Measurements from ENCODE around the gene DYNC1I1.

DYNC1I1 gene

DNA sequence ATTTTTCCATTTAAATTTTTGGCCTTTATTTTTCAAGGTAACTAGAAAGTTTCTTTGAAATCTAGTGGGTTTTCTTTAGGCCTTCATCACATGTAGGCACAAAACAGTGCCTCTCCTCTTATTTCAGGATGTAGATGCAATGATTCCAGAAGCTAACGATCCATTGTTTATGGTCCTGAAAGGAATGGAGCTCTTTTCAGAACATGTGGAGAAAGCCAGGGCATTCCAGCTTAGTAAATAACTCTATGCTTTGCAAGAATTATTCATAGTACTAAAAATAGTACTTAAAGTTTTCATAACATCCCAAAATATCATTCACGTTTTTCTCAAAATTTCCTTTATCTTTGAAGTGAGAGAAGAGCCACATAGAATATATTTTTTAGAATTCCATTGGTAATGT, 91.3 kb downstream of the DYNC1I1 start:
- H3K4me1 Mint-ChIP-seq (ENCODE audit: low read depth), result no peaks in the 10 kb centered on the region
- H3K9me3 Mint-ChIP-seq (ENCODE audit: low read depth), result no peaks in the 10 kb centered on the region
- H3K27me3 Mint-ChIP-seq, result peaks cover 2% of the 10 kb centered on the region
- no peak overlapping the region for H3K4me3 Mint-ChIP-seq
- H3K36me3 Mint-ChIP-seq, result no peaks in the 10 kb centered on the region
- H3K27ac Mint-ChIP-seq, result no peak overlapping the region

DNA sequence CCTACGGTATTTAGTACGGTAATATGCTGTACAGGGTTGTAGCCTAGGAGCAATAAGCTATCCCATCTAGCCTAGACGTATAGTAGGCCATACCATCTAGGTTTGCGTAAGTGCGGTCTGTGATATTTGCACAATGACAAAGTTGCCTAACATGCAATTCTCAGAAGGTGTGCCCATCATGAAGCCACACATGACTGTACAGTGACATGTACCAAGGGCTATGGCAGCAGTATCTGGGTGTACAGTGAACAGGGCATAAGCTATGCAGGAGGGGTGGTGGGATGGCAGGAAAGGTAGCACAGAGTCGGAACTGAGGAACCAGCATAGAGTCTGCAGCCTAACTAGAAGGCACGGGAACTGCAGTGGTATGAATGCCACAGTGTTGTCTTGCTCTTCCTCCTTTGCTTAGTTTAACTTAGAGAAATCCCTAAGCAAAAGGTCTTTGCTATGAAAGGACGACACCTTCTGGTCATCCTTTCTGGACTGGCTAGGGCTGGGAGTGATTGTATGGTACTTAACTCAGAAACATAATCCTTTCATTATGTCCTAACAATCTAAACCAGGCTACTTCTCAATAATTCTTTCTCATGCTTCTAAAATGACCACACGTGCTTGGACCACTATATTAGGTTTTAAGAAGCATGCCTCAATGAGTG, 93.5 kb downstream of the DYNC1I1 start:
- Mint-ChIP-seq H3K36me3 (no peaks in the 10 kb centered on the region), H3K27me3 (peaks cover 2% of the 10 kb centered on the region), H3K4me3 (no peak overlapping the region), H3K9me3 (ENCODE audit: low read depth) (no peaks in the 10 kb centered on the region), H3K27ac (no peak overlapping the region), H3K4me1 (ENCODE audit: low read depth) (no peaks in the 10 kb centered on the region)

DNA sequence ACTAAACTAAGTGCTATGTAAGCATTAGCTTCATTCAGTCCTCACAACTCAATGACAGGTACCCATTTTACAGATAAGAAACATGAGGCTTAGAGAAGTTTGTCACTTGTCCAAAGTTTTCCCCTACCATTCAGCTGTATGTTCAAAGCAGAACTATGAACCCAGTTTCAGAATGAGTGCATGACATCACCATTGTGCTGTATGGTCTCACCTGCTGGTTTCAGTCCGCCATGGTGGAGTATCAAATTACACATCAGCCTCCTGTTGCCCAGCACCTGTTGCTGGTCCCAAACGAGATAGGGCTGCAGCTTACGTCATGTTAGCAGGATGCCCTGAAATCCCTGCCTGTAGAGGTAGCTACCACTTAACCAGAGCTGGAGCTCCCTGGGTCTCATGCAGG, 95.0 kb downstream of the DYNC1I1 start:
- H3K9me3 Mint-ChIP-seq (ENCODE audit: low read depth), result no peaks in the 10 kb centered on the region
- H3K4me3 Mint-ChIP-seq, result no peak overlapping the region
- H3K27ac Mint-ChIP-seq, result no peak overlapping the region
- H3K4me1 Mint-ChIP-seq (ENCODE audit: low read depth), result no peaks in the 10 kb centered on the region
- no peaks in the 10 kb centered on the region for H3K27me3 Mint-ChIP-seq
- no peaks in the 10 kb centered on the region for H3K36me3 Mint-ChIP-seq

DNA sequence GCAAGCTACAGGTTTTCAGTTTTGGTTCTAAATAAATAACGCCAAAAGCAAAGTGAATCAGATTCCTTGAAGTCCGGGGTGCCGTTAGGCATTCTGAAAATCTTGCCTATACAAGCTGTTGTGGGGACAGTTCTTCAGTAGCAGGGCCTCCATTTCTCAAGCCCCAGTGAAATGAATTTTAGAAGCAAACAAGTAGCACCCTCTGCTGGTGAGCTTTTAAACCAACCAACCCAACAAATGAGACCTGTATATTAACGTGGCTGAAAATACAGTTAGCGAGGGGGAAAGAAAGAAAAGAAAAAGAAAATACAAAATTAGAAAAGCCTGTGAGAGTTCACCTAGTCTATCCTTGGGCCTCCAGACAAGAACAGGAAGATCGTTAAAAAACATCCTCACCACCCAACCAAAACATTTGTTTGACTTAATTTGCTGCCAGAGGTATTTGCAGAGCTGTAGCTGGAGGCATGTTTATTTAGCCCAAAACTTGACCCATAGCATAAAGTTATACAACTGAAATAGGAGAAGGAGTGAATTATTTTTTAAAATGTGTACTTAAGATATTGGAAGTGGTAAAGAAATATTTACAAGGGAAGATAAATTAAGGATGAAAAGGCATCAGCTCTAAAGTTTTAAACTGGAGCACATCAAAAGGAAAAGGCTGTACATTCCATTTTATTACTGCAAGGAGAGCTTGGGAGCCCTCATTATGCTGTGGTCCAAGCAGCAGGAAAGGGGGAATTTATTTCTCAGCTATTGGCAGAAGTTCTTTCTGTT, 98.9 kb downstream of the DYNC1I1 start:
- Mint-ChIP-seq H3K4me1 (ENCODE audit: low read depth) (no peaks in the 10 kb centered on the region), H3K27ac (no peak overlapping the region), H3K36me3 (no peaks in the 10 kb centered on the region), H3K27me3 (peaks cover 8% of the 10 kb centered on the region), H3K9me3 (ENCODE audit: low read depth) (no peaks in the 10 kb centered on the region), H3K4me3 (no peak overlapping the region)

DNA sequence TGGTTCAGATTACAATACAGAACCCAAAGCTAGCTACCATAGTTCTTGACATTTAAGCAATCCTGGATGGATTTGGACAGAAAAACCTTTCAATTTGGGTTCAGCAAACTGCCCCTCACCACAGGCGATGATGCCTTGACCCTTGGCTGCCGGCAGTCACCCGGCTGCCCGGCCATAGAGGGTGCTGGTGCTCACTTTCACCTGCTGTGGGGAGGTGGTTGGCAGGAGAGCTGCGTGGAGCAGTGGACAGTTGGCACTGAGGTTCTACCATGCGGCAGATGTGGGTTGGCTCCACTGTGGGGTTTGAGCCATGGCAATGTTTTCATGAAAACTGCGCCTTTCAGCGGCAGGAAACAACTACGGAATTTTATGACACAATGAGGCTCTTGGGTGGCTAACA, 99.5 kb downstream of the DYNC1I1 start:
- peaks cover 8% of the 10 kb centered on the region for H3K27me3 Mint-ChIP-seq
- H3K4me1 Mint-ChIP-seq (ENCODE audit: low read depth), result no peaks in the 10 kb centered on the region
- H3K27ac Mint-ChIP-seq, result no peak overlapping the region
- H3K36me3 Mint-ChIP-seq, result no peaks in the 10 kb centered on the region
- H3K4me3 Mint-ChIP-seq, result no peak overlapping the region
- no peaks in the 10 kb centered on the region for H3K9me3 Mint-ChIP-seq (ENCODE audit: low read depth)

DNA sequence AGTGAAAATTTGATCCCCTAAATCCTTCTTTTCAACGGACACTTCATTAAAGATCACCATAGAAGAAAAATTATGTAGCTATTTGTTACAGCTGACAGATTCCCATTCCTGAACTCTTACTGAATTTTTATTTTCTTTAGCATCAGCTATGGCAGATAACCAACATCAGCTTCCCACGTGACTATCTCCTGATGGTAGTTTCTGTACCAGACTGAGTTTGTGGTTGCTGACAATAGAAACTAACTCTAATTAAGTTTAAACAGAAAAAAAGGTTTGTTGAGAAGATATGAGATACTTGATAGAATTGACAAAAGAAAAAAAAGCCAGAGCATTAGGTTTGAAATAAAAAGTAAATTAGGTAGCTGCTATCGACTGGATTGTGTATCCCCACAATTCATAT, 101.8 kb downstream of the DYNC1I1 start:
- no peak overlapping the region for H3K4me3 Mint-ChIP-seq
- H3K9me3 Mint-ChIP-seq (ENCODE audit: low read depth), result peaks cover 8% of the 10 kb centered on the region
- H3K4me1 Mint-ChIP-seq (ENCODE audit: low read depth), result no peaks in the 10 kb centered on the region
- peaks cover 8% of the 10 kb centered on the region for H3K27me3 Mint-ChIP-seq
- no peak overlapping the region for H3K27ac Mint-ChIP-seq
- H3K36me3 Mint-ChIP-seq, result no peaks in the 10 kb centered on the region

DNA sequence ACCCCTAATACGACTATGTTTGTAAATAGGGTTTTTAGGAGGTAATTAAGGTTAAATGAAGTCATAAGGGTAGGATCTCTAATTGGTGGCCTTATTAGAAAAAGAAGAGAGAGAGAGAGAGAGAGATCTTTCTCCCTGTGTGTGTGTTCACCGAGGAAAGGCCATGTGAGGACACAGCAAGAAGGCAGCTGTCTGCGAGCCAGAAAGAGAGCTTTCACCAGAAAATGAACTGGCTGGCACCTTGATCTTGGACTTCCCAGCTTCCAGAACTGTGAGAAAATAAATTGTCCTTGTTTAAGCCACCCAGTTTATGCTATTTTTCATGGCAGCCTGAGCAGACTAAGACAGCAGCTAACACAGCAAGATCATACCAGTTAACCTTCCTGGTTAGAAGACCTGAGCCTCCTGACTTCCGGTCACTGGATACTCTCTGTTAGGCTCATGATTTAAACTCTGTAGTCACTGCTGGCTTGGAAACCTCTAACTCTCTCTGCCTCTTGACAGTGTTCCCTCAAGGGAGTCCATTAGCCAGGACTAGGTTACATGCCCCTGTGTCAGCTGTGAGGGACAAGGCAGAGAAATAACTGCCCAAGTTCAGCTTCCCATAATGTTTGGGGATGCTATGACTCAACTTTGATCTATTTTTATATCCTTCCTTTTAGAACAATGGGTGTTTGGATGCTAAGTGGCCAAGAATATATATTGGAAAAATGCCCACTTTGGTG, 102.3 kb downstream of the DYNC1I1 start:
- H3K36me3 Mint-ChIP-seq, result no peaks in the 10 kb centered on the region
- H3K4me1 Mint-ChIP-seq (ENCODE audit: low read depth), result no peaks in the 10 kb centered on the region
- H3K27me3 Mint-ChIP-seq, result peaks cover 8% of the 10 kb centered on the region
- H3K4me3 Mint-ChIP-seq, result no peak overlapping the region
- peaks cover 8% of the 10 kb centered on the region for H3K9me3 Mint-ChIP-seq (ENCODE audit: low read depth)
- H3K27ac Mint-ChIP-seq, result no peak overlapping the region

DNA sequence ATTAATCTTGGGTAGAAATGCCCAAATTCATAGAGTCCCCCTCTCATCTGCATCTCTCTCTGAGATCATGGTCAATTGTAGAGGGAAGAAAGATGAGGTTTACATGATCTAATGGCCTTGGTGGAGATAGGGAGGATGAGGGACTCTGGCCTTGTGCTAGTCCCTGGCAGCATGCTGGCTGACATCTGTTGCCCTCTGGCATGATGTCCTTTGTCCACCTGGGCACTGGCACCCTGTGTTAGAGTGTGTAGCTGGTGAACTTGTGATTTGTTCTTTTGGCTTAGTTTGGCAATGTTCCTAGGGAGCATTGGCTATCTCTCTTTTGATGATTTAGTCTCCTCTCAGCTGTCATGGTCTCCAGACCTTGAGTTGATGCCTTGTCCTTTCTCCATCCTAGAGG, 103.2 kb downstream of the DYNC1I1 start:
- Mint-ChIP-seq H3K36me3 (no peaks in the 10 kb centered on the region), H3K9me3 (ENCODE audit: low read depth) (peaks cover 8% of the 10 kb centered on the region), H3K4me3 (no peak overlapping the region), H3K4me1 (ENCODE audit: low read depth) (no peaks in the 10 kb centered on the region), H3K27ac (no peak overlapping the region), H3K27me3 (peaks cover 8% of the 10 kb centered on the region)

DNA sequence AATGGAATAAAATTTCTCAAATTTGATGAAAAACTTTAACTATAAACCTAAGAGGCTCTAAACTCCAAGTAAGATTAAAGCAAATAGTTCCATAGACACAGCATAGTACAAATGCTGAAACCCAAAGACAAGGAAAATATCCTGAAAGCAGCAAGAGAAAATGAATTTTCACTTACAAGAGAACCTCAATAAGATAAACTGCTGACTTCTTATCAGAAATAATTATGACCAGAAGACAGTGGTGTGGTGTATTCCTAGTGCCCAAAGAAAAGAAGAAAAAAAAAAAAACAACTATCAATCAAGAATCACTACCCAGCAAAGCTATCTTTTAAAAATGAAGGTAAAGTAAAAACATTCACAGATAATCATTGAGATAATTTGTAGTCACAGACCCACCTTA, 106.3 kb downstream of the DYNC1I1 start:
- Mint-ChIP-seq H3K4me3 (no peak overlapping the region), H3K36me3 (no peaks in the 10 kb centered on the region), H3K27me3 (peaks cover 13% of the 10 kb centered on the region), H3K4me1 (ENCODE audit: low read depth) (no peaks in the 10 kb centered on the region), H3K27ac (no peak overlapping the region), H3K9me3 (ENCODE audit: low read depth) (peaks cover 8% of the 10 kb centered on the region)

DNA sequence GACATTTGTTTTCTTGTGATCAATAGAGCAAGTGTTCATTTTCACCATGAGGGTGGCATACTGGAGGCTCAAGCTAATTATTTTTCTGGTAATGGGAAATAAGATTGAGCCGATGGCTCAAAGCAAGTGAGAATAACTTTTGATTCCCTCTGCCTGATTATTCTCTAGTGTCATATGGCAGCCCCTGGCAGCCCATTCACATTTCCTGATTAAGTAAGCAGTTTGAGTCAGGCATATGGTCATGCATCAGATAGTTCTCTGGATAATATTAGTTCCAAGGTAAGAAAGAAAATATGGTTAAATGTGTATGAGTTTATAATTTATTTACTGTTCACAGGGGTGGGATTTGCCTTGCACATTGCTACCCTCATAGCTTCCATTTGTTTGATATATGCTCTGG, 109.2 kb downstream of the DYNC1I1 start:
- Mint-ChIP-seq H3K9me3 (ENCODE audit: low read depth) (peaks cover 8% of the 10 kb centered on the region), H3K36me3 (no peaks in the 10 kb centered on the region), H3K27ac (no peak overlapping the region), H3K27me3 (peaks cover 7% of the 10 kb centered on the region), H3K4me3 (no peak overlapping the region), H3K4me1 (ENCODE audit: low read depth) (no peaks in the 10 kb centered on the region)

DNA sequence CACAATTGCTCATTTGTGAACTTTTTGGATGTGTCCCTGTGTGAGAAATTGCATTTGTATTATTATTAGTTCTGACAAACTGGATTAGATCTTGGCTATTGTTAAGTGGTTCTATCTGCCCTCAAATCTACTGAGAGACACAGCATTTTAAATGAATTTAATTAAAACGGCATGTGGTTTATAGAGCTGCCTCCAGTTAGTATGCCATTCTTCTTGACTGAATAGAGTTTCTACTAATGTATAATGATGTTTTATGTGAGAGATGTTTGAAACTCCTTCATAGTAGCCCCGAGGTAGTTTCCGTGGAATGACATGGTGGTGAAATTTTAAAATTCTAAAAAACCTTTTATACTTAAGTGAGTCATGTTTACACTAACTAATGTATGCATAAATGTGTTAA, 110.9 kb downstream of the DYNC1I1 start:
- no peak overlapping the region for H3K4me3 Mint-ChIP-seq
- no peaks in the 10 kb centered on the region for H3K36me3 Mint-ChIP-seq
- H3K9me3 Mint-ChIP-seq (ENCODE audit: low read depth), result peaks cover 7% of the 10 kb centered on the region
- H3K27ac Mint-ChIP-seq, result no peak overlapping the region
- H3K27me3 Mint-ChIP-seq, result peaks cover 10% of the 10 kb centered on the region
- no peaks in the 10 kb centered on the region for H3K4me1 Mint-ChIP-seq (ENCODE audit: low read depth)

DNA sequence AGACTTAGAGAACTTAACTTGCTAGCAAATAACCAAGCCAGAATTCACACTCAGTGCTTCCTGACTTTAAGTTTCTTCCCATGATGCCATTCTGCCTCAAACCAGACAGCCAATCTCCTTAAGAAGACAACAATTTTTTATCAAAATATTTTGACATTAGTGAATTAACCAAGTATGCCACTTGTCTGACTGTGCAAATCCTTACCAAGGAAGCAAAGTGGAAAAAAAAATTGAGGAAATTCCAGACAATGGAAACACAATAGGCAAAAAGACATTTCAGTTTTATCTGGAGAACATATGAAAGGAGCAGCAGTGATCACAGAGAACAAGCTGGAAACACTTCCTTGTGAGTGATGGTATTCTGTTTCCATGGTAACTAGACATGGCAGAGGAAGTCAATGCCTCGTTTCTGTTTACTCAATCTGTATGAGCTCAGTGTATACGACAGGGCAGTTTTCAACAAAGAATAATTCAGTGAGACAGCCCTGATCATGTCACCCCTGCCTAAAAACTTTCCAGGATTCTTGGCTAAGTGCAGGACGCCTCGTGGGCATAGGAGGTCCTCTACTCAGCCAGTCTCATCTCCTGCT, 114.2 kb downstream of the DYNC1I1 start:
- Mint-ChIP-seq H3K4me3 (no peak overlapping the region), H3K36me3 (no peaks in the 10 kb centered on the region), H3K27me3 (peaks cover 9% of the 10 kb centered on the region)

DNA sequence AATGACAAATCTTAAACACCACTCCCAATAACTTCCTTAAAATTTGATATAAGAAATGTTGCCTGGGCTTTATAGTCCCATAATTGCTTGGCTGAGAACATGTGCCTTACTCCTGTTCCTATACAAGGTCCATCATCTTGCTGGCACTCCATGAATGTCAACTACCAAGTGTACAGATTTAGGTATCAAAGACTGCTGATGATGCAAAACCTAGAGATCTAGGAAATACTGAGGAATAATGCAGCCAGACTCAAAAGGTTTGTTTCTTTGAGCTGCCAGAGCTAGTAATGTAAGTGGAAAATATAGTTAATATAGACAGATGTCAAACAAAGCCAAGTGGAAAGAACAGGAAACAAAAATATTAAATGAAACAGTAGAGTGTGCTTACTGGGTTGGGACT, 121.1 kb downstream of the DYNC1I1 start:
- H3K4me1 Mint-ChIP-seq (ENCODE audit: low read depth), result no peaks in the 10 kb centered on the region
- H3K9me3 Mint-ChIP-seq (ENCODE audit: low read depth), result no peaks in the 10 kb centered on the region
- no peak overlapping the region for H3K4me3 Mint-ChIP-seq
- H3K27me3 Mint-ChIP-seq, result peaks cover 5% of the 10 kb centered on the region
- no peak overlapping the region for H3K27ac Mint-ChIP-seq
- H3K36me3 Mint-ChIP-seq, result no peaks in the 10 kb centered on the region

More for the DNA sequence above, 114.2 kb downstream of the DYNC1I1 start:
- H3K27ac Mint-ChIP-seq, result no peak overlapping the region
- H3K9me3 Mint-ChIP-seq (ENCODE audit: low read depth), result no peaks in the 10 kb centered on the region
- H3K4me1 Mint-ChIP-seq (ENCODE audit: low read depth), result no peaks in the 10 kb centered on the region

DNA sequence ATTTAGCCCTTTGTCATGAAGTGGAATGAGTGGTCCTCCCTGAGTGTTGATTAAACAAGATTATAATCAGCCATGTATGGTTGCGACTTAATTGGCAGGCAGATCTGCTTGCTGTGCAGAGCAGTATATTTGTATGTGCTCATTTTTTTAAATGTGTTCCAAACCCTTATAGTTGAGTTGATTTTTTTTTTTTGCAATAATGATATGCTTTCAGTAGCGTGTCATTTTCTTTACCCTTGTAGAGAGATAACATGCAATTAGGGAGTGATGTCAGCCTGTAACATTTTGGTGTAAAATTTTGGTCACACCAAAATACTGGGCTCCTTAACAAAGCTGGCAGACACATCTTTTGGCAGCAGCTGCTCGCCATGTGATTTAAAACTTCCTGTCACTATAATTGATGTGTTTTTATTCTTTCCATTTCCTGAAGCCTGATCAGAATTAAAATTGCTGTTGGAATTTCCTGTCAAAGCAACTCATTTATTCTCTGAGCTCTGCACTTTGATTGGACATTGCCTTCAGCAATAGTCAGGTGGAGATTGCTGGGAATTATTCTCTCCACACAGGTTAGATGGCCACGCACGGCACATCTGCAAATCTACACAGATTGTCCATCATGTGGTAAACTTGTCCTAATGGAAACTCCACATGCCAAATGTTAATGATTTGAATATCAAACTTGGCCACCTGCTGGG, 125.3 kb downstream of the DYNC1I1 start:
- no peak overlapping the region for H3K4me3 Mint-ChIP-seq
- peaks cover 5% of the 10 kb centered on the region for H3K27me3 Mint-ChIP-seq
- no peak overlapping the region for H3K27ac Mint-ChIP-seq
- no peaks in the 10 kb centered on the region for H3K9me3 Mint-ChIP-seq (ENCODE audit: low read depth)
- H3K36me3 Mint-ChIP-seq, result no peaks in the 10 kb centered on the region
- no peaks in the 10 kb centered on the region for H3K4me1 Mint-ChIP-seq (ENCODE audit: low read depth)

All from activated naive CD8-positive, alpha-beta T cell (primary cell).